Measurements from ENCODE around the gene SLC6A19. TPM values are rescaled to one million over a fixed set of nuclear protein-coding genes. Genes with fewer than 3 reads are reported as not detected.

SLC6A19 gene
- total RNA-seq, 1 donor from 2014 or later = not detected

- no peaks in the 10 kb centered on the region for H3K9me3 ChIP-seq
- TF ChIP-seq POLR2AphosphoS5 (IDR thresholded peaks at IDR 0.05; ENCODE audit: insufficient read depth in 1 of 2, low read depth in 1 of 2) (no peak), CTCF (IDR thresholded peaks at IDR 0.05) (no peak), POLR2A (IDR thresholded peaks at IDR 0.05) (no peak)
- no peaks in the 10 kb centered on the region for H3K27me3 ChIP-seq
- no peaks in the 10 kb centered on the region for H3K4me1 ChIP-seq
- H3K4me3 ChIP-seq = no peak overlapping the region
- no peaks in the 10 kb centered on the region for H3K36me3 ChIP-seq
- H3K27ac ChIP-seq = no peak overlapping the region
- intact Hi-C loops (cut with DNase I) = no loop called here
- DNase-seq (ENCODE audit: extremely low spot score in 2 of 2) = no peak
These were observed 15.0 kb downstream of the SLC6A19 start for GRCh38 chr5:1216211-1216917.

GRCh38 chr5:1216918-1217295 lies 15.5 kb downstream of the SLC6A19 start:
- Histone ChIP-seq H3K36me3 (no peaks in the 10 kb centered on the region), H3K4me1 (no peaks in the 10 kb centered on the region), H3K4me3 (no peak overlapping the region), H3K27me3 (no peaks in the 10 kb centered on the region), H3K9me3 (no peaks in the 10 kb centered on the region), H3K27ac (no peak overlapping the region)
- no peak for DNase-seq (ENCODE audit: extremely low spot score in 2 of 2)
- TF ChIP-seq POLR2A (IDR thresholded peaks at IDR 0.05) (no peak), POLR2AphosphoS5 (IDR thresholded peaks at IDR 0.05; ENCODE audit: insufficient read depth in 1 of 2, low read depth in 1 of 2) (no peak), CTCF (IDR thresholded peaks at IDR 0.05) (no peak)
- intact Hi-C loops (cut with DNase I) = no loop called here

- no peaks in the 10 kb centered on the region for H3K27me3 ChIP-seq
- H3K4me1 ChIP-seq = no peaks in the 10 kb centered on the region
- no peaks in the 10 kb centered on the region for H3K9me3 ChIP-seq
- no peak for TF ChIP-seq CTCF (IDR thresholded peaks at IDR 0.05)
- no peak for TF ChIP-seq POLR2A (IDR thresholded peaks at IDR 0.05)
- intact Hi-C loops (cut with DNase I) = no loop called here
- H3K4me3 ChIP-seq = no peak overlapping the region
- H3K36me3 ChIP-seq = no peaks in the 10 kb centered on the region
- no peak for DNase-seq (ENCODE audit: extremely low spot score in 2 of 2)
- no peak overlapping the region for H3K27ac ChIP-seq
These were observed 16.3 kb downstream of the SLC6A19 start for GRCh38 chr5:1217596-1218206.

- TF ChIP-seq CTCF (IDR thresholded peaks at IDR 0.05) (no peak), POLR2A (IDR thresholded peaks at IDR 0.05) (no peak), POLR2AphosphoS5 (IDR thresholded peaks at IDR 0.05; ENCODE audit: insufficient read depth in 1 of 2, low read depth in 1 of 2) (no peak)
- H3K27me3 ChIP-seq = no peaks in the 10 kb centered on the region
- intact Hi-C loops (cut with DNase I) = no loop called here
- H3K27ac ChIP-seq = no peak overlapping the region
- no peaks in the 10 kb centered on the region for H3K4me1 ChIP-seq
- H3K36me3 ChIP-seq = no peaks in the 10 kb centered on the region
- no peak overlapping the region for H3K4me3 ChIP-seq
- H3K9me3 ChIP-seq = no peaks in the 10 kb centered on the region
- no peak for DNase-seq (ENCODE audit: extremely low spot score in 2 of 2)
These were observed 17.1 kb downstream of the SLC6A19 start for GRCh38 chr5:1218351-1219080.
